ENCODE data around the gene NTSR1.
"Not testable (repeated sequence)": the region's sequence is repeated elsewhere in the genome, so short reads cannot be mapped to it uniquely, and the experiment has no call there.

NTSR1 gene

GRCh38 chr20:62674370-62674769, 34.3 kb upstream of the NTSR1 start:
- DNase-seq (ENCODE audit: low read depth), result no peak

GRCh38 chr20:62675156-62675876, 33.3 kb upstream of the NTSR1 start:
- no peak for DNase-seq (ENCODE audit: low read depth)

- DNase-seq (ENCODE audit: low read depth), result no peak
Observed at GRCh38 chr20:62675877-62676260, 32.8 kb upstream of the NTSR1 start.

GRCh38 chr20:62676976-62677375, 31.7 kb upstream of the NTSR1 start:
- DNase-seq (ENCODE audit: low read depth), result no peak

GRCh38 chr20:62677678-62678077, 31.0 kb upstream of the NTSR1 start:
- no peak for DNase-seq (ENCODE audit: low read depth)

GRCh38 chr20:62678553-62678952, 30.1 kb upstream of the NTSR1 start:
- no peak for DNase-seq (ENCODE audit: low read depth)

GRCh38 chr20:62679978-62680589, 28.6 kb upstream of the NTSR1 start:
- no peak for DNase-seq (ENCODE audit: low read depth)

GRCh38 chr20:62682912-62683517, 25.6 kb upstream of the NTSR1 start:
- no peak for DNase-seq (ENCODE audit: low read depth)

- DNase-seq (ENCODE audit: low read depth), result not testable (repeated sequence)
Observed at GRCh38 chr20:62683660-62684322, 24.8 kb upstream of the NTSR1 start.

GRCh38 chr20:62684981-62685380, 23.7 kb upstream of the NTSR1 start:
- no peak for DNase-seq (ENCODE audit: low read depth)

- DNase-seq (ENCODE audit: low read depth), result no peak
Observed at GRCh38 chr20:62685781-62686555, 22.7 kb upstream of the NTSR1 start.

- no peak for DNase-seq (ENCODE audit: low read depth)
Observed at GRCh38 chr20:62686869-62687830, 21.5 kb upstream of the NTSR1 start.

GRCh38 chr20:62688083-62688482, 20.6 kb upstream of the NTSR1 start:
- no peak for DNase-seq (ENCODE audit: low read depth)

- no peak for DNase-seq (ENCODE audit: low read depth)
Observed at GRCh38 chr20:62688855-62689460, 19.7 kb upstream of the NTSR1 start.

GRCh38 chr20:62689861-62690260, 18.8 kb upstream of the NTSR1 start:
- no peak for DNase-seq (ENCODE audit: low read depth)

GRCh38 chr20:62690261-62690820, 18.3 kb upstream of the NTSR1 start:
- no peak for DNase-seq (ENCODE audit: low read depth)

- DNase-seq (ENCODE audit: low read depth), result no peak
Observed at GRCh38 chr20:62691487-62691886, 17.1 kb upstream of the NTSR1 start.

GRCh38 chr20:62692176-62692575, 16.5 kb upstream of the NTSR1 start:
- DNase-seq (ENCODE audit: low read depth), result no peak

- DNase-seq (ENCODE audit: low read depth), result no peak
Observed at GRCh38 chr20:62692801-62693523, 15.7 kb upstream of the NTSR1 start.

- no peak for DNase-seq (ENCODE audit: low read depth)
Observed at GRCh38 chr20:62693524-62693922, 15.1 kb upstream of the NTSR1 start.
